Endodermal cell (in vitro differentiated cells): Measurements from ENCODE around the gene GID8. TPM values are rescaled to one million over a fixed set of nuclear protein-coding genes. Genes with fewer than 3 reads are reported as not detected.
A peak's percentile ranks its signal among the peaks of the same experiment; 100 is the strongest.

ENCODE experiments used
- DNase-seq: peaks from one replicate; pipeline ENCODE4 v3.0.0-alpha.2; 2017
- H3K27ac ChIP-seq: 2 replicates; pipeline ENCODE4 v1.5.1; 2013; ENCODE audit warnings: mild to moderate bottlenecking, low read depth, low read length, moderate library complexity
- H3K27me3 ChIP-seq: 2 replicates; pipeline ENCODE4 v1.6.1; 2013; ENCODE audit warnings: mild to moderate bottlenecking, low read length, moderate library complexity; ENCODE audit not compliant: insufficient read depth, control insufficient read depth, poor library complexity, severe bottlenecking
- H3K36me3 ChIP-seq: 2 replicates; pipeline ENCODE4 v1.7.0; 2013; ENCODE audit warnings: mild to moderate bottlenecking, low read length, moderate library complexity; ENCODE audit not compliant: control insufficient read depth, insufficient read depth
- H3K4me1 ChIP-seq: one replicate; pipeline ENCODE4 v1.7.0; 2013; ENCODE audit warnings: low read length; ENCODE audit not compliant: control insufficient read depth, insufficient read depth
- H3K4me3 ChIP-seq: 2 replicates; pipeline ENCODE4 v1.5.1; 2013; ENCODE audit warnings: mild to moderate bottlenecking, low read length, moderate library complexity
- H3K9ac ChIP-seq: 2 replicates; pipeline ENCODE4 v1.6.1; 2013; ENCODE audit warnings: mild to moderate bottlenecking, low read length, moderate library complexity; ENCODE audit not compliant: poor library complexity, severe bottlenecking; ENCODE audit errors: extremely low read depth
- H3K9me3 ChIP-seq: 2 replicates; pipeline ENCODE4 v1.6.1; 2013; ENCODE audit warnings: mild to moderate bottlenecking, low read length, moderate library complexity; ENCODE audit not compliant: control insufficient read depth
- H3K27ac Mint-ChIP-seq: 2 replicates; pipeline ENCODE4 v1.8.0; 2020; ENCODE audit warnings: mixed read lengths
- H3K27me3 Mint-ChIP-seq: 2 replicates; pipeline ENCODE4 v1.8.0; 2021; ENCODE audit warnings: mild to moderate bottlenecking, mixed read lengths; ENCODE audit not compliant: insufficient read depth
- H3K36me3 Mint-ChIP-seq: 2 replicates; pipeline ENCODE4 v1.8.0; 2020; ENCODE audit warnings: low read depth, mixed read lengths
- H3K4me1 Mint-ChIP-seq: 2 replicates; pipeline ENCODE4 v1.8.0; 2020; ENCODE audit warnings: mixed read lengths
- H3K4me3 Mint-ChIP-seq: 2 replicates; pipeline ENCODE4 v1.8.0; 2020; ENCODE audit warnings: mild to moderate bottlenecking, moderate library complexity, mixed read lengths
- H3K9me3 Mint-ChIP-seq: 2 replicates; pipeline ENCODE4 v1.8.0; 2020; ENCODE audit warnings: mild to moderate bottlenecking, mixed read lengths
- CTCF ChIP-seq: fragments of 200-600 bp; sonication (generic); conservative IDR thresholded peaks from 2 replicates; pipeline ENCODE4 v1.5.0; 2021; ENCODE audit warnings: antibody characterized with exemption, mild to moderate bottlenecking
- WGBS, 2 experiments: methylation state at CpG; one replicate each; pipeline versions ENCODE4 v1.1.5 to v1.1.7; 2013; ENCODE audit warnings: missing lambda C conversion rate in 2 of 2, mixed read lengths in 1 of 2; ENCODE audit not compliant: insufficient coverage in 1 of 2, insufficient read length in 1 of 2; 5-methylcytosine and 5-hydroxymethylcytosine counted together
- total RNA-seq, 2 donors: library from RNA; stranded (reverse); fragmentation: NEBNext Ultra II Directional in 1 of 2; extraction: Animal tissue kit (Norgen Biotek cat#: 25700) in 1 of 2; gene quantifications; 2 replicates in 1 of 2; 3 replicates in 1 of 2; pipeline ENCODE4 v1.2.1, GENCODE V29; 2021

The GID8 gene
- total RNA-seq, 2 donors from 2014 or later = 51.5 to 52.1 TPM

GRCh38 chr20:62980380-62980960 lies 42.5 kb downstream of the GID8 start:
- Histone ChIP-seq H3K4me3 (no peak overlapping the region), H3K27ac (peak overlapping the region; percentile 94), H3K9me3 (no peaks in the 10 kb centered on the region), H3K4me1 (no peaks in the 10 kb centered on the region), H3K27me3 (peaks cover 23% of the 10 kb centered on the region), H3K36me3 (no peaks in the 10 kb centered on the region), H3K9ac (no peak overlapping the region)
- H3K9me3 Mint-ChIP-seq = no peaks in the 10 kb centered on the region
- DNase-seq = no peak
- H3K36me3 Mint-ChIP-seq = no peaks in the 10 kb centered on the region
- peaks cover 13% of the 10 kb centered on the region for H3K27me3 Mint-ChIP-seq
- no peak overlapping the region for H3K27ac Mint-ChIP-seq
- WGBS, 2 experiments = 89 to 92% methylated on average over 15 to 18 of the region's 19 CpGs
- H3K4me1 Mint-ChIP-seq = peaks cover 4% of the 10 kb centered on the region
- TF ChIP-seq CTCF = no peak
- H3K4me3 Mint-ChIP-seq = no peak overlapping the region

- WGBS, 2 experiments = 71 to 86% methylated on average over 15 to 22 of the region's 28 CpGs
- no peak overlapping the region for H3K4me3 Mint-ChIP-seq
- DNase-seq = no peak
These were observed 43.0 kb downstream of the GID8 start for GRCh38 chr20:62980970-62981369.

GRCh38 chr20:62982124-62983075 lies 44.5 kb downstream of the GID8 start:
- no peak overlapping the region for H3K4me3 Mint-ChIP-seq

More at GRCh38 chr20:62980970-62981369, 43.0 kb downstream of the GID8 start:
- Histone ChIP-seq H3K27me3 (peaks cover 18% of the 10 kb centered on the region), H3K4me3 (no peak overlapping the region), H3K27ac (peak overlapping the region; percentile 94), H3K9me3 (no peaks in the 10 kb centered on the region), H3K9ac (no peak overlapping the region), H3K36me3 (no peaks in the 10 kb centered on the region), H3K4me1 (no peaks in the 10 kb centered on the region)
- no peak overlapping the region for H3K27ac Mint-ChIP-seq
- H3K4me1 Mint-ChIP-seq = peaks cover 4% of the 10 kb centered on the region
- H3K36me3 Mint-ChIP-seq = no peaks in the 10 kb centered on the region
- no peak for TF ChIP-seq CTCF
- peaks cover 9% of the 10 kb centered on the region for H3K27me3 Mint-ChIP-seq
- H3K9me3 Mint-ChIP-seq = no peaks in the 10 kb centered on the region

More at GRCh38 chr20:62982124-62983075, 44.5 kb downstream of the GID8 start:
- TF ChIP-seq CTCF = no peak
- Histone ChIP-seq H3K9ac (no peak overlapping the region), H3K36me3 (no peaks in the 10 kb centered on the region), H3K4me1 (no peaks in the 10 kb centered on the region), H3K4me3 (no peak overlapping the region), H3K27me3 (peaks cover 8% of the 10 kb centered on the region), H3K27ac (no peak overlapping the region), H3K9me3 (no peaks in the 10 kb centered on the region)
- no peaks in the 10 kb centered on the region for H3K36me3 Mint-ChIP-seq
- peaks cover 5% of the 10 kb centered on the region for H3K27me3 Mint-ChIP-seq
- WGBS, 2 experiments = 78 to 82% methylated on average over 10 to 20 of the region's 21 CpGs
- H3K4me1 Mint-ChIP-seq = peaks cover 6% of the 10 kb centered on the region
- no peak for DNase-seq
- H3K27ac Mint-ChIP-seq = no peak overlapping the region
- H3K9me3 Mint-ChIP-seq = no peaks in the 10 kb centered on the region
